Adrenal gland (tissue), 19 donors: ENCODE results near the gene DNAJC24. TPM values are rescaled to one million over a fixed set of nuclear protein-coding genes. Genes with fewer than 3 reads are reported as not detected.
A peak's percentile ranks its signal among the peaks of the same experiment; 100 is the strongest.
"Not testable (repeated sequence)": the region's sequence is repeated elsewhere in the genome, so short reads cannot be mapped to it uniquely, and the experiment has no call there.

ENCODE experiments used
- DNase-seq, 7 donors: peaks; one replicate each; pipeline ENCODE4 v3.0.0-alpha.2; 2019 to 2020
- H3K27ac ChIP-seq, 5 donors: fragments of 200-600 bp; sonication (generic) in 4 of 5; 1 replicate in 3 of 5; 2 replicates in 2 of 5; pipeline versions ENCODE4 v1.5.1 to v1.8.0; 2016 to 2020; ENCODE audit warnings: mild to moderate bottlenecking in 1 of 5
- H3K27me3 ChIP-seq: fragments of 200-600 bp; 2 replicates; pipeline ENCODE4 v1.8.0; 2021
- H3K36me3 ChIP-seq, 2 donors: fragments of 200-600 bp; replicated peaks in 1 of 2; 1 replicate in 1 of 2; 2 replicates in 1 of 2; pipeline versions ENCODE4 v1.5.1 to v1.8.0; 2018 to 2022
- H3K4me1 ChIP-seq, 2 donors: fragments of 200-600 bp; replicated peaks in 1 of 2; 1 replicate in 1 of 2; 2 replicates in 1 of 2; pipeline versions ENCODE4 v1.5.1 to v1.8.0; 2018 to 2021
- H3K4me3 ChIP-seq, 4 donors: fragments of 200-600 bp; sonication (generic) in 3 of 4; one replicate each; pipeline ENCODE4 v1.5.1; 2016 to 2018
- H3K9me3 ChIP-seq, 3 donors: fragments of 200-600 bp; sonication (generic) in 1 of 3; replicated peaks in 1 of 3; 1 replicate in 2 of 3; 2 replicates in 1 of 3; pipeline versions ENCODE4 v1.5.1 to v1.8.0; 2016 to 2021
- CTCF ChIP-seq, 6 experiments: fragments of 450-650 bp in 4 of 6; fragments of 200-600 bp in 2 of 6; sonication (generic) in 1 of 6; IDR thresholded peaks; 1 replicate in 5 of 6; 2 replicates in 1 of 6; pipeline versions ENCODE4 v1.5.1 to v1.8.0; 2016 to 2021; ENCODE audit warnings: antibody characterized with exemption in 6 of 6, mild to moderate bottlenecking in 2 of 6, moderate library complexity in 1 of 6
- POLR2A ChIP-seq, 2 donors: fragments of 450-650 bp; IDR thresholded peaks; one replicate each; pipeline ENCODE4 v1.6.1; 2017; ENCODE audit warnings: antibody characterized with exemption in 2 of 2, mild to moderate bottlenecking in 2 of 2, moderate library complexity in 1 of 2
- WGBS, 4 donors: extraction: QIAGEN DNeasy Blood & Tissue Kit in 2 of 4; methylation state at CpG; one replicate each; pipeline versions ENCODE4 v1.1.5 to v1.1.7; 2013 to 2017; 5-methylcytosine and 5-hydroxymethylcytosine counted together
- intact Hi-C, 2 donors: fragments of 100-400 bp; cut with DNase I; formaldehyde crosslinking; loops; one replicate each; pipeline versions ENCODE4 v1.14.1 to v1.15.0; 2022 to 2023
- long read RNA-seq, 10 donors: library from polyadenylated mRNA in 3 of 10; unstranded in 2 of 10; stranded (forward) in 1 of 10; transcript quantifications; one replicate each; pipeline ENCODE4 v2.0.0 and lab custom pipeline, GENCODE V29; 2021 to 2026
- polyA plus RNA-seq, 3 donors: library from polyadenylated mRNA; stranded (reverse); fragments of 200-250 nt in 2 of 3; fragments of 350-450 nt in 1 of 3; fragmentation: Illumina TruSeq in 1 of 3; extraction: RNeasy Lipid Tissue Mini Kit (QIAGEN cat#74804) in 1 of 3; gene quantifications; one replicate each; pipeline ENCODE4 v1.2.3, GENCODE V29; 2013 to 2014
- total RNA-seq, 9 donors: library from RNA; depleted of rRNA in 4 of 9; stranded (reverse); fragments of >200 nt in 4 of 9; fragments of 120-200 nt in 1 of 9; fragmentation: NEBNext Ultra II Directional in 1 of 9; extraction: Animal tissue kit (Norgen Biotek cat#: 25700) in 1 of 9; gene quantifications; one replicate each; pipeline versions ENCODE4 v1.1.0 to v1.2.4, GENCODE V29; 2013 to 2023
- donor health status: healthy with polysubstance abuse.
- donor health status: Bipolar disorder and iron deficiency.
- donor health status: DM: yes; HTN: yes; CAD: no.
- donor health status: DM: no; HTN: no; CAD: no.
- donor health status: DM: no; HTN: no; CAD: no.
- donor health status: DM: yes; HTN: yes; CAD: no.

Gene DNAJC24, protein sequence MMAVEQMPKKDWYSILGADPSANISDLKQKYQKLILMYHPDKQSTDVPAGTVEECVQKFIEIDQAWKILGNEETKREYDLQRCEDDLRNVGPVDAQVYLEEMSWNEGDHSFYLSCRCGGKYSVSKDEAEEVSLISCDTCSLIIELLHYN
- total RNA-seq (10 to 100 TPM in 8 of 9 donors, 1 to 10 TPM in 1; 5.8 to 21.5 (median 13.6) TPM), polyA plus RNA-seq (10 to 100 TPM in 1 of 3 donors, 1 to 10 TPM in 2; 1.9 to 20.0 (median 3.8) TPM)
- long read RNA-seq, donor 1, partial matches to known transcripts, result 25 of 71 reads
- long read RNA-seq, donor 1, other reads (novel, unspliced or antisense), result 39 of 71 reads
- long read RNA-seq, donor 2, partial matches to known transcripts, result 10 of 42 reads
- long read RNA-seq, donor 2, other reads (novel, unspliced or antisense), result 30 of 42 reads
- long read RNA-seq, donor 3, transcript DNAJC24-202 (5 exons, 2,004 nt), result major isoform, 7 of 72 reads
- long read RNA-seq, donor 3, partial matches to known transcripts, result 0 of 72 reads
- long read RNA-seq, donor 3, other reads (novel, unspliced or antisense), result 62 of 72 reads
- long read RNA-seq, donor 4, partial matches to known transcripts, result 0 of 2 reads
- long read RNA-seq, donor 4, other reads (novel, unspliced or antisense), result 2 of 2 reads
- long read RNA-seq, donor 5, partial matches to known transcripts, result 2 of 3 reads
- long read RNA-seq, donor 5, other reads (novel, unspliced or antisense), result 0 of 3 reads
- long read RNA-seq, donor 6, partial matches to known transcripts, result 0 of 3 reads
- long read RNA-seq, donor 6, other reads (novel, unspliced or antisense), result 2 of 3 reads
- long read RNA-seq, donor 7, partial matches to known transcripts, result 8 of 33 reads
- long read RNA-seq, donor 7, other reads (novel, unspliced or antisense), result 22 of 33 reads
- long read RNA-seq, donor 8, partial matches to known transcripts, result 15 of 76 reads
- long read RNA-seq, donor 8, other reads (novel, unspliced or antisense), result 58 of 76 reads
- long read RNA-seq, donor 9, partial matches to known transcripts, result 28 of 70 reads
- long read RNA-seq, donor 9, other reads (novel, unspliced or antisense), result 41 of 70 reads
- long read RNA-seq, donor 10, partial matches to known transcripts, result 8 of 33 reads
- long read RNA-seq, donor 10, other reads (novel, unspliced or antisense), result 24 of 33 reads

DNA sequence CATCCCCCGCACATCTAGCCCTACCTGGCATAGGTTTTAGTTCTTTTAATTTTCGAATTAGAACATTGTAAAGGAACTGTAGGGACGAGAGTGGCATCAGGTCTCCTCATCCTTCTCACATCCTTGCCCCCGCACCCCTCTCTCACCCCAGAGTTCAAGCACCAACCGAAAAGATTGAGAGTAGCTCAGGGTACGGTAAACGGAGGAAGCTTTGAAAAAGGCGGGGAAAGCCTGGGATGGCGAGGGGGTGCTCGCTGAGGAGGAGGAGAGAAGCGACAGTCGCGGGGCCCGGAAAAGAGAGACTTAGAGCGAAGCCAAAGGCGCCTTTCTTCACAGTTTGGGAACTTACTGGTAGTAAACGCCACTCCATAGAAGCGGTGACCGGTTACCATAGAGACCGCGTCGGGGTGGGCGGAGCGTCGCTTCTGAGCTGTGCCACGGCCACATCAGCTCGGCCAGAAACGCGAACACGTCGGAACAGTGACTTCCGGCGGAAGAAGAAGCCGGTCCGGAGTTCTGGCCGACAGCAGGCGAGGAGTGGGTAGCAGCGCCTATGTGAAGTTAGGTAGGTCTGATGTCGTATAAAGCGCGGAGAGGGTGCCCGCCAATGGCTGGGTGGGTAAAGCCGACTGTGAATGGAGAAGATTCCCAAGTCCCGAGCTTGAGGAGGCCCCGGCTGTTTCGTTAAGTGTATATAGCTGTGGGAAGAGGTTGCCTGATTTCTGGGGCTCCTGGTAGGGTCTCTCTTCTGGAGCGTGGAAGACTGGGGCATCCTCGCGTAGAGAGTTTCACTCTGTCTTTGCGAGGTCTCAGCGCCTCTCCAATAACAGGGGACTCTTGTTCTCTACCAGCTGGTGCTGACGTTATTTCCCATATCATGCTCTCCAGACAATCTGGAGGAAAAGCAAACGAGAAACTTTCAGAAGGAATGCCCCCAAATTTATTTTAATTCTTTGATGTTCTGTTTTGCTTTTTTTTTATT lies at the start of gene DNAJC24, which contains the start of gene DCDC1:
Gene DNAJC24, plus strand, starts transcription at position 513 of the 982 bp plus-strand sequence. CDS start 889 bp downstream, outside the sequence.
Gene DCDC1, minus strand, starts transcription at position 392 of the 982 bp plus-strand sequence. CDS start 41,459 bp downstream, outside the sequence.
- TF ChIP-seq CTCF (IDR thresholded peaks at IDR 0.05) (no peak), POLR2A (IDR thresholded peaks at IDR 0.05) (peak in 1 of 2 donors; percentile 40)
- Histone ChIP-seq H3K27me3 (no peaks in the 10 kb centered on the region), H3K4me3 (peak within 1 kb of the TSS; percentile 56 to 90 (median 74)), H3K4me1 (peaks cover 0 to 10% of the 10 kb centered on the region in 2 donors), H3K9me3 (no peaks in the 10 kb centered on the region), H3K36me3 (no peaks in the 10 kb centered on the region), H3K27ac (peak within 1 kb of the TSS in 4 of 5 donors; percentile 58 to 84 (median 78))
- 1 to 2% (median 1%) methylated on average over 36 to 53 of the region's 53 CpGs for WGBS, 4 donors
- DNase-seq, result peak; percentile 91 to 96 (median 93)
- intact Hi-C loops, result no loop called here

DNA sequence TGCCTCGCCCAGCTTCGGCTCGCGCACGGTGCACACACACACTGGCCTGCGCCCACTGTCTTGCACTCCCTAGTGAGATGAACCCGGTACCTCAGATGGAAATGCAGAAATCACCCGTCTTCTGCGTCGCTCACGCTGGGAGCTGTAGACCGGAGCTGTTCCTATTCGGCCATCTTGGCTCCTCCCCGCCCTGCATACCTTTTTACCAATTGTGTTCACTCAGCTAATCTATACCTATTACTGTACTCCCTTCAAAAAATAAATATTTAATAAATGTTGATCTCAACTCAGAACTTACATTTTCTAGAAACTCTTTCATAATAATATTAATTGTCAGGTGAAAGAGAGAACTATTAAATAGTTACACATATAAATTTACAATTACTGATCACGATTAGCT lies 48.2 kb upstream of the DNAJC24 start:
- intact Hi-C loops, H3K4me1 ChIP-seq, H3K4me3 ChIP-seq, H3K27me3 ChIP-seq, H3K36me3 ChIP-seq, DNase-seq, H3K9me3 ChIP-seq, H3K27ac ChIP-seq: not testable (repeated sequence)
- WGBS, 4 donors, result 87 to 97% (median 94%) methylated on average over 15 of the region's 15 CpGs

DNA sequence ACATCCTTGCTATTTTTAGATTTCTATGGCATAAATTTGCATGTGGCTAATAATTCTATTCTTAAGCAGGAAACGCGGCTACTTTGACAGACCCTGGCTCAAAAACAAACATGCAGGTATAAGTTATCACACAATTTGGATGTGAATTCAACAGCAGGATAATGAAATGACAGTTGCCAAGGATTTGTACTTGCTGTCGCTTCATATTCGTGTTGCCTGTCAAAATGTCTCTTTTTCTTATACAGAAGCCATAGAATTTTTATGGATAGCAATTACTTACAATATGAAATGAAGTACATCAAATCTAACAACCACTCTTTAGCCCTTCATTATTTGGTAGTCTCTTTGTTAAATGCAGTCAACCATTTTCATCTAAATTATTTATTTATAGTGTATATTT lies 46.5 kb upstream of the DNAJC24 start:
- H3K4me1 ChIP-seq, result no peaks in the 10 kb centered on the region
- no peak overlapping the region for H3K27ac ChIP-seq
- DNase-seq, result no peak
- H3K9me3 ChIP-seq, result no peaks in the 10 kb centered on the region
- no peak for TF ChIP-seq POLR2A (IDR thresholded peaks at IDR 0.05)
- no peak for TF ChIP-seq CTCF (IDR thresholded peaks at IDR 0.05)
- intact Hi-C loops, result no loop called here
- no peak overlapping the region for H3K4me3 ChIP-seq
- 80 to 88% (median 85%) methylated on average over 4 of the region's 4 CpGs for WGBS, 4 donors
- H3K36me3 ChIP-seq, result no peaks in the 10 kb centered on the region
- no peaks in the 10 kb centered on the region for H3K27me3 ChIP-seq

- Histone ChIP-seq H3K27ac (no peak overlapping the region), H3K4me3 (no peak overlapping the region), H3K27me3 (no peaks in the 10 kb centered on the region), H3K4me1 (no peaks in the 10 kb centered on the region), H3K9me3 (no peaks in the 10 kb centered on the region), H3K36me3 (no peaks in the 10 kb centered on the region)
- peak in 4 of 7 donors; percentile 22 to 54 (median 36) for DNase-seq
- intact Hi-C loops, result no loop called here
- TF ChIP-seq POLR2A (IDR thresholded peaks at IDR 0.05) (no peak), CTCF (IDR thresholded peaks at IDR 0.05) (no peak)
Measured at GRCh38 chr11:31325160-31325559, 44.5 kb upstream of the DNAJC24 start.
